Activated T-cell treated with anti-CD3 and anti-CD28 coated beads for 1 hour (primary cell): Measurements from ENCODE around the gene JSRP1.

Source experiments
- DNase-seq: peaks from one replicate; pipeline ENCODE4 v3.0.0-alpha.2; 2020; ENCODE audit warnings: low read depth

The JSRP1 gene

DNA sequence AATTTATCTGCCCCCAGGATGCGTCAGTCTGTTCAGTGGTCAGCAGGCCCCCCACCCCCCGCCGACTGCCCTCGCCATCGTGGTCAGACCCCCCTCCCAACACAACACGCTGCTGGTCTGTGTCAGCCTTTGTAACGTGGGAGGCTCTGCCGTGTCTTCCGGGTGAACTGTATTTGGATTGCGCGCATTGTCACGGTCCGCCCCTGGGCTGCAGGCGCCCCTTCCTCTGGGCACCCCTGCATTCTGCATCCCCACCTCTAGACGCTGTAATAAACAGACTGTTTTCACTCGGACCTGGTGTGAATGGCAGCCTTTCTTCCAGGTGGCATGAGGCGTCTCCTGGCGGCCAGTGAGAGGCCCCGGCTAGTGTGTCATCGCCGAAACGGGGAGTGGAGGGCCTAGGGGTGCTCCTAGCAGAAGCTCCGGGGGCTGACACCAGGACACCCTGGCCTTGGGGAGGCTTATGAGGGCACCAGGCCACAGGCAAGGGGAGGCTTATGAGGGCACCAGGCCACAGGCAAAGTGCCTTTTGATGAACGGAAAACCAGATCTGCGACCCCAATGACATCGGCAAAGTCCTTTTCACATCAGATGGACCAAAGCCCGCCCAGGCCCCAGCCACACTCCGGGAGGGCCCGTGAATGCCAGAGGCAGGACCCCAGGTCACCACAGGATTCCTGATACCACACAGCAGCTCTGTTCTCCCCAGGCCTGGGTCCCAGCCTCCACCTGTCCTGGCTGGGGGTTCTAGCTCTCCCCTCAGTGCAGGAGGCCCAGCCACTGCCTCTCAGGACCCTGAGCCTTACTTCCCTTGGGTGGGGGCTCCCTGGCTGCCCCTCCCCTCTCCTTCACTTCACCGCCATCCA lies 23.7 kb downstream of the JSRP1 start:
- no peak for DNase-seq

DNA sequence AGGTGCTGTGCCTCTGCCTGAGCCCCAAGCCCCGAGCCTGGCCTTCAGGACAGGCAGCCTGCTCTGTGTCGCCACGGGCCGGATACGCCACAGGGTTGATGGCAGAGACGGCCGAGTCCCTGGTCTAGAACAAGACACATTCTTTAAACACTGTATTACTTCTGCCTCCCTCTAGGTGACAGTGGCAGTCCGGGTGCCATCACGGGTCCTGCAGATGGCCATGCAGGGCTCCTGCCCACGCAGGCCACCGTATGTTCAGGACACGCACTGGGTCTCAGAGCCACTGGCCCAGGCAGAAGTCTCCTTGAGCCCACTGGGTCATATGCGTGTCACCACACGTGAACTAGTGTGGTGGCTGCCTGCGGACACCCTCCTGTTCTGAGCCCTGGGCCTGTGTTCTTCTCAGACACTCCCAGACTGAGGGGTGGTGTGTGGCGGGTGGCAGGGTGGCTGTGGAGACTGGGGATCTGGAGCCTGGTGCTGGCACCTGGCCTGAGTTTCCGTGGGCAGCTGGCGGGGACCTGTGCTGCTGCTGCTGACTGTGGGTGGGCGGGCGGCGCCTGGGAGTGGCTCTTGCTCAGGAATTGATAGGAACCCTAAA lies 24.5 kb downstream of the JSRP1 start:
- DNase-seq = no peak

DNA sequence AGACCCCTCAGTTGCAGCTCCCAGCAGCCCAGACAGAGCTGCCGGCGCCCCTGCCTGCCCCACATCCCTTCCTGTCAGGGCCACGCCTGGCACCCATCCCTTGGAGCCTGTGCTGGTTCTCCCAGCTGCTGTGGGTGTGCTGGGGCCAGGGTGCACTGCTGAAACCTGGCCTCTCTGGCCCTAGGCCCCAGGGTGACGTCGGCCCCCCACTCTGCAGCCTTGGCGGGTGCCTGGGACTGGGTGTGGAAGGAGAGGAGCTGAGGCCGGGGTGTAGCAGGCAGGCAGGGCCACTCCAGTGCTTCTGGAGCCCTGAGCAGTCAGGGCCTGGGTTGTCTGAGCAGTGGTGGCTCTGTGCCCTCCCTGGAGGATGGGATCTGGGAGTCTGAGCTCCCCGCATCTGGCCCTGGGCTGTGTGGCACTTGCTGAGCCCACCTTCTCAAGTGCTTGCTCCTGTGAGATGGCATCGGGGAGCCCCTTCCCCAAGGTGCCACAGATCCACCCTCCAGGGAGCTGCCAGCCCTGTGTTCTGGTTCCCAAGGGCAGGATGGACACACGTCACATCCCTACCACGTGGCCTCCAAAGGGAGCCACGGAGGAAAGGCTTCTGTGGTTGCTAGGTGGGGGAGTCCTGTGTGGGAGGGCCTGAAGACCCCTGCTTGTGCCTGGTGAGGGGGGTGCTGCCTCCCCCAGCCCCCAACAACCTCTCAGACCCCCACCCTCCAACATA lies 25.2 kb downstream of the JSRP1 start:
- DNase-seq = no peak

DNA sequence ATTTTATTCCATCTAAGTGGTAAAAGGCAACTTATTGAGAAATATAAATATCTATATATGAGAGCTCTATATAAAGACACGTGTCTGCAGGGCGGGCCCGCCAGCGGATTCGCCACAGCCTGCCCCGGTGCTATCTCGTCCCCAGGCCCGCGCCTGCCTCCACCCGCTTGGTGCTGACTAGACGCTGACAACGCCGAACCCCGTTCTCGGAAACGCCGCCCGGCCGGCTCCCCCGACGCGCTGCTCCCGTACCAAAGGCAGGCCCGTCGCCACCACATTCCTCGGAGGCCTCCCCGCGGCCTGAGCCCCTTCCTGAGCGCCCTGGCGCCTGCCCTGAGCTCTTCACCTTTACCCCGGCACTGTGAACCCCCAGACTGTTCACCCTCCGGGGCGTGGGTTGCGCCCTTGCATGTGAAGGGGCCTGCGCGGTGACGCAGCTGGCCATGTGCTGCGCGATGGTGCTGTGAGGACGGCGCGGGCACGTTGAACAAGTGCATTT lies 26.1 kb downstream of the JSRP1 start:
- DNase-seq = no peak

DNA sequence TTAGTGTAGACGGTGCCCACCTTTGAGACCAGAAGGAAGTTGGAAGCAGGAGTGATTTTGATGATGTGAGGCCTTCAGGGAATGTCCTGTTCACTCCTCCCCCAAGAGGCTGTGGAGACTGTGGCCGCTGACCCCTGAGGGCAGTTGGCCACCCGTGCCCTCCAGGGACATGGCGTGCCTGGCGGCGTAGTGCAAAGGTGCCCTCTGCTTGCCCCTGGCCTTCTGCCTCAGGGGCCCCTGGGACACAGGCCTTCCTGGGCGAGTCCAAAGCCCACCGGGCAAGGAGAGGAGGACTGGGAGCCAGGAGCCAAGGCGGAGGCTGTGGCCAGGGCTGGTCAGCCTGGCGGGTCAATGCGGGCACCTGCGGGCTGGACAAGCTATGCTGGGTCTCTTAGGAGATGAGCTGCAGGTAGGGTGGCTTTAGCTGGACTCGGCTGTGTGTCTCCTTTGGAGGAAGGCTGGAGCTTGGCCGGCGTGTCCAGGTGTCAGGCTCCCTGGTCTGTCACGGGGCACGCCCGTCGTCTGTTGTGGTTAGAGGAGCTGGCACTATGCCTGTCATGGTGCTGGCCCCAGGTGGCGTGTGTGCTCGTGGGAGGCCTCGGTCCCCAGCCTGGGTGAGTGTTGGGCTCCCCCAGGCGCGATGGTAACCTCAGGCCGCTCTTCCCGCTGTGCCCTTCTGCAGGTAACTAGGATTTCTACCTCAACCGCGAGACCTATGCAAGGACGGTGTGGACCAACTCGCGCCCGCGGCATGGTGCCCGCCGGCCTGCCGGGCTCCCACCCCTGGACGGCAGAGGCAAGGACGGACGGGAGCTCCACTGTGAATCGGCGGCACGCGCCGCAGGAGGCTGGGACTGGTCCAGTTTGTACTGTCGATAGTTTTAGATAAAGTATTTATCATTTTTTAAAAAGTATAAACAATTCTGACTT lies 26.8 kb downstream of the JSRP1 start:
- no peak for DNase-seq

DNA sequence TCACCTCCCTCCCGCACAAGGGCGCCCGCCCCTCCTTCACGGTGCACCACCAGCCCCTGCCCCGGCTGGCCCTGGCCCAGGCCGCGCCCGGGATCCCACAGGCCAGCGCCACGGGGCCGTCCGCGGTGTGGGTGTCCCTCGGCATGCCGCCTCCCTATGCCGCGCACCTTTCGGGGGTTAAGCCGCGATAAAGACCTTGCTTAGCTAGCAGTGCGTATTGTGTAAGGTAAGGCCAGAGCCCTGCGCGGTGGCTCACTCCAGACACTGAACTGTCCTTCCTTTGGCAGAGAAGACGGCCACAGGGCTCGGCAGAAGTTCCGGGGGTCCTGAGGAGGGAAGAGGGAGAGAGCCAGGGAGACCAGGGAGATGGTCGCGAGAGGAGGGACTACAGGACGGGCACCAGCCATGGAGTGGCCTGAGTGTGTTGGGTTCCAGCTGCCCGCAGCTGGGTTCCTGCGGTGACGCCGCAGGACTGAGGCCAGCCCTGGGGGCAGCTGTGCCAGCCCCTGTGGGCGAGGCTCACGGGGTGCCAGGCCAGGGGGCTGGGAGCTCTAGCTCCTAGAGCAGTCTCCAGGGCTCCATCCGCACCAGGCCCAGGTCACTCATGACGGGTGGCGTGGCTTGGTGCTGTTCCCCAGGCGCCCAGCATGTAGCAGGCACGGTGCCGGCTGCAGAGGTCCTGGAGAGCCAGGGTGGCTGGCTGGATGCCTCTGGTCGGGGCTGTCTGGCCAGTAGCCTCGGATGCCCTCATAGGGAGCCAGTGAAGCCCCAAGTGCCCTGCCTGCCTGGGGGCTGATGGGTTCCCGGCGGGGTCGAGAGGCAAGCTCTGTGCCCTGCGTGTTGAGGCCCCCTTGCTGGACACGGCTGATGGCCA lies 27.8 kb downstream of the JSRP1 start:
- no peak for DNase-seq

DNA sequence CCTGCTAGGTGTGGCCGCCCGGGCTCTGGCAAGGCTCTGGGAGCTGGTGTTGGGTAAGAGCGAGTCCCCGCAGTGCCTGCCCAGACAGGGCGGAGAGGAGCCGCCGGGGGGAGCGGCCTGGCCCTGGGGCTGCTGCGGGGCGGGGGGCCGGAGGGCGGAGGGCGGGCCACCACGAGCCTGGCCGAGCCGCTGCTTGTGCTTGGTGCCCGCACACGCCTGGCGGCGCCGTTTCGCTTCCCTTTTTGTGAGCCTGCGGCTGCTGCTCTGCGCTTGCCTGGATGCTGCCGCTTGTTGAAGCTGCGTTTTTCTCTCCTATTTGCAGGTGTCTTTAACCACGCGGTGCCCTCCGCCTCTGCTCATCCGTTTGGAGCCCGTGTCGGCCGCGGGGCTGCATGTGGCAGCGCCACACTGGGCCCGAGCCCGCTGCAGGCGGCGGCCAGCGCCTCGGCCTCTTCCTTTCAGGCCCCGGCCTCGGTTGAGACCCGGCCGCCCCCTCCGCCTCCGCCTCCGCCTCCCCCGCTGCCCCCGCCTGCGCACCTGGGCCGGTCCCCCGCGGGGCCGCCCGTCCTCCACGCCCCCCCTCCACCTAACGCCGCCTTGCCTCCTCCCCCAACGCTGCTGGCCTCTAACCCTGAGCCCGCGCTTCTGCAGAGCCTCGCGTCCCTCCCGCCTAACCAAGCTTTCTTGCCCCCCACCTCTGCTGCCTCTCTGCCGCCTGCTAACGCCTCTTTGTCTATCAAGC lies 28.6 kb downstream of the JSRP1 start:
- DNase-seq = no peak

DNA sequence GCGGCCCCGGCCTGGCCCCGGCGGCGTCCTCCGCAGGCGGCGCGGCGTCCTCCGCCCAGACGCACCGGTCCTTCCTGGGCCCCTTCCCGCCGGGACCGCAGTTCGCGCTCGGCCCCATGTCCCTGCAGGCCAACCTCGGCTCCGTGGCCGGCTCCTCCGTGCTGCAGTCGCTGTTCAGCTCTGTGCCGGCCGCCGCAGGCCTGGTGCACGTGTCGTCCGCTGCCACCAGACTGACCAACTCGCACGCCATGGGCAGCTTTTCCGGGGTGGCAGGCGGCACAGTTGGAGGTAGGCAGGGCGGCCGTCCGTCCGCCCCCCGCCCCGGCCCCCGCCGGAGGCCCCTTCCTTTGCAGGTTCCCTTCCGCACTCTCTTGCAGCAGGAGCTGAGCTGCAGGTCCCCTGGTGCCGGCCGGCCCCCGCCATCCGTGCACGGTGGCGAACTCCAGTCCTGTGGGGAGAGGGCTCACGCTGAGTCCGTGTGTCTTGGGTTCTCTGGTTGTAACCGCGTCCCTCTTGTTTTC lies 29.3 kb downstream of the JSRP1 start:
- DNase-seq = no peak

DNA sequence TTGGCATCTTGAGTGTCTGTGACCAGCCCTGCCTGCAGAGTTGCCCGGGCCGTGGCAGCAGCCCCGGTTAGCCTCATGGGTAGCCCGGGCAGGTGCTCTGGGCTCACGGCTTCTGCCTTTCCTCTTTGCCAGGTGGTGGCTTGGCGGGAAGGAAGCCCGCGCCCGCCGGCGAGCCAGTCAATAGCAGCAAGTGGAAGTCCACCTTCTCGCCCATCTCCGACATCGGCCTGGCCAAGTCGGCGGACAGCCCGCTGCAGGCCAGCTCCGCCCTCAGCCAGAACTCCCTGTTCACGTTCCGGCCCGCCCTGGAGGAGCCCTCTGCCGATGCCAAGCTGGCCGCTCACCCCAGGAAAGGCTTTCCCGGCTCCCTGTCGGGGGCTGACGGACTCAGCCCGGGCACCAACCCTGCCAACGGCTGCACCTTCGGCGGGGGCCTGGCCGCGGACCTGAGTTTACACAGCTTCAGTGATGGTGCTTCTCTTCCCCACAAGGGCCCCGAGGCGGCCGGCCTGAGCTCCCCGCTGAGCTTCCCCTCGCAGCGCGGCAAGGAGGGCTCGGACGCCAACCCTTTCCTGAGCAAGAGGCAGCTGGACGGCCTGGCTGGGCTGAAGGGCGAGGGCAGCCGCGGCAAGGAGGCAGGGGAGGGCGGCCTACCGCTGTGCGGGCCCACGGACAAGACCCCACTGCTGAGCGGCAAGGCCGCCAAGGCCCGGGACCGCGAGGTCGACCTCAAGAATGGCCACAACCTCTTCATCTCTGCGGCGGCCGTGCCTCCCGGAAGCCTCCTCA lies 30.0 kb downstream of the JSRP1 start:
- no peak for DNase-seq

DNA sequence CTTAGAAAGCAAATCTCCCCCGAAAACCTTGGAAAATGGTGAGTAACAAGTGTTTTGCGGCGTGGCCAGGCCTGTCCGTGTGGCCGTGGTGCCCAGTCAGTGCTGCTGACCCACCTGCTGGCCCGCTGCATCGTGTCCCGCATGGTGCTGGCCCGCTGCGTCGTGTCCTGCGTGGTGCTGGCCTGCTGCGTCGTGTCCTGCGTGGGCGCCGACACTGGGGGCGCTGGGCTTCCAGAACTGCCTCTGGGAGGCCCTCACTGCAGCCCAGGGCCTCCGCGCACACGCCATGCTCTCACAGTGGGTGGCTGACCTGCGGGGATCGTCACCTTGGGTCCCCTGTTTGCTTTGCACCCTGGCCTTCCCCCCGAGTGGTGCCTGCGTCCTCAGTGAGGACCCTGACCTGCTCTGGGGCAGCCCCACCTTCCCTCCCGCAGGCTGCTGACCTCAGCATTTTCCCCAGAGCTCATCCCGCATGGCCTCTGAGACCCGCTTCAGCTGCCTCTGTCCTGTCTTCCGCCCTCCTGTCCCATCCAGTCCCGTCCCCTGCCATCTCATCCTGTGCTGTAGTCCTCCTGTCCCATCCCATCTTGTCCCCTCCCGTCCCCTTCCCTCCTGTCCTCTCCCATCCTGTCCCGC lies 30.7 kb downstream of the JSRP1 start:
- DNase-seq = no peak

DNA sequence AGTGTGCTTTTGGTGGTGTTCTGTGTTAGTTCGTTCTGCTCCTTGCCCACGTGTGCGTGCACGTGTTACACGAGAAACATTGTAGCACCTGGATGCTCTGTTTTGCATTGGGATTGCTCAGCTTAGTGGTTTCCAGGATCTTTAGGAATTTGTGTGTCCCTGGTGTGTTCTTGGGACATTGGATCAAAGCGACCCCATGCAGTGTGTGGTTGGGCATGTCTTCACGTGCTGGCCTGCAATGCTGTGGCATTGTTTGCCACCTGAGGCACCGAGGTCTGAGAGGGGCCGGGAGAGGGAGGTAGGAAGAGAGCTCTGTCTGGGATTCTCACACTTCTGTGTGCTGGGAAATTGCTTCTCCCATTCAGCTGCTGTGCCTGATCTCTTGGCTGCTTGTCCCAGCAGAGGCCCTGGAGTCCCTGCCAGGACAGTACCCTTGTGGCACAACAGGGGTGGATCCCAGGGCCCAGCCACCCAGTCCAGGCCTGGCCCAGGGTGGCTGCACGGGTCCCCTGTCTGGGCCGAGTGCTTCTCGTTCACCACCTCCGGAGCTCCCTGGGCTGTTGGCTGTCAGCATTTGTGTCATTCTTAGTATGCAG lies 31.4 kb downstream of the JSRP1 start:
- no peak for DNase-seq

DNA sequence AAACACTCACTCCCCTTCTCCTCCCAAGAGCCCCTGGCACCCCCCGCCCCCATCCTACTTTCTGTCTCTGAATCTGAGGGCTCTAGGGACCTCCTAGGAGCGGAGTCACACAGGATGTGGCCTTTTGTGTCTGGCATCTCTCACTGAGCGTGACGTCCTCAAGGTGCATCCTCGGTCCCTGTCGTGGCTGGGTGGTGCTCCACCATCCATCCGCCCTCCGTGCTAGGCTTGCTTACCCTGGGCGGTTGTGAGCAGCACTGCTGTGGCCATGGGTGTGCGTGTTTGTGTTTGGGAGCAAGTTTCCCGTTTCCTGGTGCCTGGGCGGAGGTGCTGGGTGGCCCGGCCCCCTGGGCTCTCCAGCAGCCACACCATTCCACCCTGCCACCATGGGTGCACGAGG lies 32.3 kb downstream of the JSRP1 start:
- no peak for DNase-seq

DNA sequence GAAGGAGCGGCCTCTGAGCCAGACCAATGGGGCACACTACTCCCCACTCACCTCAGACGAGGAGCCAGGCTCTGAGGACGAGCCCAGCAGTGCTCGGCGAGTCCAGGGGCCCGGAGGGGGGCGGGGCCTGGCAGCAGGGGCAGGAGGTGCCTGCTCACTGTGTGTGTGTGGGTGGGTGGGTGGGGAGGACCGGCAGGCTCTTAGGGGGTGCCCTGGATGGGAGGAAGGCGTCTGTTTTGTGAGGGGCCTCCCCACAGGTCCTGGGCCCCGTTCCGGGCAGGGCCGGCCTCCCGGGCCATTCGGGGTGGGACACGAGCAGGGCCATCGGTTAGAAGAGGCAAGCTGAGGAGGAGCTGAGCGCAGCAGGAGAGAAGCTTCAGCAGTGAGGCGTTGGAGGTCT lies 32.8 kb downstream of the JSRP1 start:
- no peak for DNase-seq

DNA sequence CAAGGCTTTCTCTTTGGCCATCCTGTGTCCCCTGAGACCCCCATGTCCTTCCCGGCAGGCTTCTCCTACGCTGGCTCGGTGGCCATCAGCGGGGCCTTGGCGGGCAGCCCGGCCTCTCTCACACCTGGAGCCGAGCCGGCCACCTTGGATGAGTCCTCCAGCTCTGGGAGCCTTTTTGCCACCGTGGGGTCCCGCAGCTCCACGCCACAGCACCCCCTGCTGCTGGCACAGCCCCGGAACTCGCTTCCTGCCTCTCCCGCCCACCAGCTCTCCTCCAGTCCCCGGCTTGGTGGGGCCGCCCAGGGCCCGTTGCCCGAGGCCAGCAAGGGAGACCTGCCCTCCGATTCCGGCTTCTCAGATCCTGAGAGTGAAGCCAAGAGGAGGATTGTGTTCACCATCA lies 34.3 kb downstream of the JSRP1 start:
- no peak for DNase-seq

DNA sequence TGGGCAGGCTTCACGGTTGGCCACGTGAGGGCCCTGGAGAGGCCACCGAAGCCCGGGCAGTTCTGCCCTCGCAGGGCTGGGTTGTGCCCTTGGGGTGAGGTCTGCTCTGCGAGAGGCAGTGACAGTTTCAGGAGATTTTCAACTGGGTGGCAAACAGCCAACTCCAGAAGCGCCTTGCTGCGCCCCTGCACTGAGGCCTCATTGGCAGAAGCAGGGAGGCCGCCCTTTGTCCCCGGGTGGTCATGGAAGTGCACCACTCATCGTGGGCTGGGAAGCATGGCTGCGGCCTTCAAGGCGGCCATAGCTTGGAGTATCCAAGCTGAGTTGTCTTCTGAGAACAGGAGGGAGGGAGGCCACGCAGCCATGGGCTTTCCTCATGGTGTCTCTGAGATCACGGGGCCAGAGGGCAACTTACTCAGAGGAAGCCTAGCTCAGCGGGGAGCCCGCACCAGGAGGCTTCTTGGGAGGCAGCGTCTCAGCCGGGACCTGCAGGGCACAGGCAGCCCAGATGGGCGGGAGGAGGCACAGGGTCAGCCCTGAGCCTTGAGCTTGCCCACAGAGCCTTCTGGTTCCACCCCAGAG lies 34.9 kb downstream of the JSRP1 start:
- DNase-seq = no peak

DNA sequence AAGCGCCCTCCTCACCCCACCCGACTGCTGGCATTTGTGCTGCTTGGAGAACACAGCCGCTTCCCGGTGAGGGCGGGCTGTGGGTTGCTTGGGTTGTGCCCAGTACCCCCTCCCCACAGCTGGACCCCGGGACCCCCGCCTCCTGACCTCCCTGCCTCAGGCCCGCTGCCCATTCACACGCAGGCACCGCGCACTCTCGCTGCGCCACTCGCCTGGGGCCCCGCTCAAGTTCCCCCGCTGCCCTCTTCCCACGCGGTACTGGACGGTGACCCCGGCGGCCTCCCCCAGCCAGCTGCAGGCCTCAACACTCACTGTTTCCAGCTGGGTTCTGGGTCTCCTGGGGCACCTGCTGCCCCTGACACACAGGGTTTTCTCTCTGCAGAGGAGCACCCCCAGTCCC lies 36.5 kb downstream of the JSRP1 start:
- no peak for DNase-seq

DNA sequence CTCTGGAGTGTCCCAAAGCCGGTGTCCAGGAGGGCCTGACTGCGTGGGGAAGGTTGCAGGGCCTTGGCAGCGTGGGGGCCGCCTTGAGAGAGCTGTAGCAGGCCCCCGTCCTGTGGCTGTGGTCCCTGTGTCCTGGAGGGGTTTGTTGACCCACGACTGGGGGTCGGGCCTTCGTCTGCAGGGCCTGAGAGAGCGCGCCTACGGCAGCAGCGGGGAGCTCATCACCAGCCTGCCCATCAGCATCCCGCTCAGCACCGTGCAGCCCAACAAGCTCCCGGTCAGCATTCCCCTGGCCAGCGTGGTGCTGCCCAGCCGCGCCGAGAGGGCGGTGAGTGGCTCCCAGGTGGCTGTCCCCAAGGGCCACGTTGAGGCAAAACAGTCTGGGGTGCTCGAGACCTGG lies 38.6 kb downstream of the JSRP1 start:
- DNase-seq = no peak
